GM19025 (cell line): ENCODE measurements around the gene KNL1.
"Not testable (repeated sequence)": the region's sequence is repeated elsewhere in the genome, so short reads cannot be mapped to it uniquely, and the experiment has no call there.

Experiments used
- ATAC-seq: cut with Tn5 transposase; IDR thresholded peaks from one replicate; pipeline ENCODE4 v1.9.1; 2021; ENCODE audit warnings: mild to moderate bottlenecking, low read depth, moderate library complexity; ENCODE audit not compliant: unreplicated experiment

Gene KNL1

GRCh38 chr15:40578892-40579291 lies 15.2 kb upstream of the KNL1 start:
- ATAC-seq = no peak

GRCh38 chr15:40581796-40582195 lies 12.3 kb upstream of the KNL1 start:
- not testable (repeated sequence) for ATAC-seq

- no peak for ATAC-seq
Measured at GRCh38 chr15:40582726-40583246, 11.3 kb upstream of the KNL1 start.

GRCh38 chr15:40584191-40584590 lies 9.9 kb upstream of the KNL1 start:
- ATAC-seq = no peak

- ATAC-seq = no peak
Measured at GRCh38 chr15:40590667-40591050, 3.4 kb upstream of the KNL1 start.

- ATAC-seq = no peak
Measured at GRCh38 chr15:40591389-40591788, 2.7 kb upstream of the KNL1 start.

- no peak for ATAC-seq
Measured at GRCh38 chr15:40593165-40593564, 884 bp upstream of the KNL1 start.

- ATAC-seq = peak; percentile 38
Measured at GRCh38 chr15:40594429-40594836, 384 bp downstream of the KNL1 start.

- no peak for ATAC-seq
Measured at GRCh38 chr15:40595219-40595618, 1.2 kb downstream of the KNL1 start.

- ATAC-seq = no peak
Measured at GRCh38 chr15:40595773-40596172, 1.7 kb downstream of the KNL1 start.

- no peak for ATAC-seq
Measured at GRCh38 chr15:40597024-40597423, 3.0 kb downstream of the KNL1 start.

GRCh38 chr15:40598126-40598525 lies 4.1 kb downstream of the KNL1 start:
- no peak for ATAC-seq

GRCh38 chr15:40598672-40599071 lies 4.6 kb downstream of the KNL1 start:
- no peak for ATAC-seq

- no peak for ATAC-seq
Measured at GRCh38 chr15:40600956-40601355, 6.9 kb downstream of the KNL1 start.

- ATAC-seq = no peak
Measured at GRCh38 chr15:40603935-40604334, 9.9 kb downstream of the KNL1 start.

GRCh38 chr15:40613080-40613479 lies 19.0 kb downstream of the KNL1 start:
- no peak for ATAC-seq

- ATAC-seq = no peak
Measured at GRCh38 chr15:40618023-40618422, 24.0 kb downstream of the KNL1 start.

- ATAC-seq = no peak
Measured at GRCh38 chr15:40618906-40619305, 24.9 kb downstream of the KNL1 start.

GRCh38 chr15:40623361-40623760 lies 29.3 kb downstream of the KNL1 start:
- no peak for ATAC-seq

GRCh38 chr15:40630313-40630712 lies 36.3 kb downstream of the KNL1 start:
- ATAC-seq = no peak

- ATAC-seq = no peak
Measured at GRCh38 chr15:40633178-40633577, 39.1 kb downstream of the KNL1 start.

GRCh38 chr15:40637221-40637745 lies 43.2 kb downstream of the KNL1 start:
- ATAC-seq = no peak

- ATAC-seq = no peak
Measured at GRCh38 chr15:40639677-40640076, 45.6 kb downstream of the KNL1 start.
